GM19099 (cell line): ENCODE measurements around the gene CABP4.
A peak's percentile ranks its signal among the peaks of the same experiment; 100 is the strongest.

Experiments
- POLR2A ChIP-seq: IDR thresholded peaks from 3 replicates; pipeline ENCODE4 v1.6.1; 2011; ENCODE audit warnings: low read depth; ENCODE audit not compliant: insufficient read length; ENCODE audit errors: extremely low read depth

The CABP4 gene

DNA sequence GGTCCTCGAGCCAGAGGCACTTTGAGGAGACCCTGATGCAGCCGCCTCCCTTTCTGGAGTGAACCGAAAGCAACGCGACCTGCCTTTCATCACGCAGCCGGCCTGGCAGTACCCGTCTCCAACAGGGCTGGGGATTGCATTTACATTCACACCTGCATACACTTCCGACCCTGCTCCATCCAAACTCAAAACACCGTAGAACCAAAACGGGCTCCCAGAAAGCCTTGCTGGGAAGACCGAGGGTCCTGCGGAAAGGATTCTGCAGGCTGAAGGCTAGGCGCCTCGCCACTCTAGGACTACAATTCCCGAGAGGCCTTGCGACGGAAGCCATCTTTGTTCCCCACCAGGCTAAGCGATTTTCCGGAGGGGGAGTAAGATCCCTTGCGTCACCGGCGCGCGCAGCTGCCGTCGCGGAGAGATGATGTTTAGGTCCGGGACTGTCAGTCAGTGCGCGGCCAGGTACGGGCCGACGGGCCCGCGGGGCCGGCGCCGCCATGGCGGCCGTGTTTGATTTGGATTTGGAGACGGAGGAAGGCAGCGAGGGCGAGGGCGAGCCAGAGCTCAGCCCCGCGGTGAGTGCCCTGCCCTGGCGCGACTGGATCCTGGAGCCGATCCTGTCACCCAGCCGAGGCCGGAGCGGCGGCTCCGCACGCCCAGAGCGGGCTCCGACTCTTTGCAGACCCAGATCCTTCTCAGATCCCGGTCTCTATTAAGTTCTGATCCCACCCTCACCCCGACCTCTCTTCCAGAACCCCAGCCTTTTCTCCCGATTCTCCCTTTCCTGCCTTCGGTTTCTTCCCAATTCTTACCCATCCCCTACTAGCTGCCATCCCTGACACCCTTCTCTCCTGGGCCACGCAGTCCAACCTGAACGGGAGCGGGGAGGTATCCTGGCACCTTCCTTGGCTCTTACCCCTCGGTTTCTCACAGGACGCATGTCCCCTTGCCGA lies 26.8 kb upstream of the CABP4 start, which contains the start of gene RPS6KB2:
Gene RPS6KB2, plus strand, starts transcription at position 443 of the 950 bp plus-strand sequence. Its CDS starts 52 bp downstream, at position 495.
- peak; percentile 81 for TF ChIP-seq POLR2A

DNA sequence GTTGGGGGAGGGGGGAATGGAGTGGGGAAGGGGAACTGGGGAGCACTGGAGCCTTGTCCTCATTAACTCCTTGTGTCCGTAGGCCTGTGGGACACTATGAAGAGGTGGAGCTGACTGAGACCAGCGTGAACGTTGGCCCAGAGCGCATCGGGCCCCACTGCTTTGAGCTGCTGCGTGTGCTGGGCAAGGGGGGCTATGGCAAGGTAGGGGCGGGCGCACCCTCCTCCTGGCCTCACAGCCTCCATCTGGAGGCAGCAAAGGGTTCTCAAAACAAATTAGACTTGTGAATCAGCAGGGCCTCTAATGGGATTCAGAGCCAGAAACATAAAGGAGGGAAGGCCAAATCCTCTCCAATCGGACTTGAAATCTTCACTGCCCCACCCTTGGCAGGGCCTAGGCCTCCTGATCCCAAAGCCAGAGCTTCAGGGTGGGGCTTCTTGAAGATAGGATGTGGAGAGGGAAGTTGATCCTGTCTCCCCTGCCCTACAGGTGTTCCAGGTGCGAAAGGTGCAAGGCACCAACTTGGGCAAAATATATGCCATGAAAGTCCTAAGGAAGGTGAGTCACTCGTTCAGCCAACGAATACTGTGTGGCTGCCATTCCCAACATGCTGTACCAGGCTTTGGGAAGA lies 26.0 kb upstream of the CABP4 start:
- TF ChIP-seq POLR2A = no peak

DNA sequence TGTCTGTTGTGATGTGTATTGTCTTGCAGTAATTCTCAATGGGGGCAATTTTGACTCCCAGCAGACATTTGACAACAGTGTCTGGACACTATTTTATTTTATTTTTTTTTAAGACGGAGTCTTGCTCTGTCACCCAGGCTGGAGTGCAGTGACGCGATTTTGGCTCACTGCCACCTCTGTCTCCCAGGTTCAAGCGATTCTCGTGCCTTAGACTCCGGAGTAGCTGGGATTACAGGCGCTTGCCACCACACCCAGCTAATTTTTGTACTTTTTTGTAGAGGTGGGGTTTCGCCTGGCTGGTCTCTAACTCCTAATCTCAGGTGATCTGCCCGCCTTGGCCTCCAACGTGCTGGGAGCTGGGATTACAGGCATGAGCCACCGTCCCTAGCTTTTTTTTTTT lies 25.4 kb upstream of the CABP4 start:
- TF ChIP-seq POLR2A = no peak

- no peak for TF ChIP-seq POLR2A
These were observed 23.6 kb upstream of the CABP4 start for GRCh38 chr11:67431346-67432249.

GRCh38 chr11:67432655-67433349 lies 22.4 kb upstream of the CABP4 start:
- no peak for TF ChIP-seq POLR2A

GRCh38 chr11:67433536-67434394 lies 21.4 kb upstream of the CABP4 start:
- peak; percentile 22 for TF ChIP-seq POLR2A

DNA sequence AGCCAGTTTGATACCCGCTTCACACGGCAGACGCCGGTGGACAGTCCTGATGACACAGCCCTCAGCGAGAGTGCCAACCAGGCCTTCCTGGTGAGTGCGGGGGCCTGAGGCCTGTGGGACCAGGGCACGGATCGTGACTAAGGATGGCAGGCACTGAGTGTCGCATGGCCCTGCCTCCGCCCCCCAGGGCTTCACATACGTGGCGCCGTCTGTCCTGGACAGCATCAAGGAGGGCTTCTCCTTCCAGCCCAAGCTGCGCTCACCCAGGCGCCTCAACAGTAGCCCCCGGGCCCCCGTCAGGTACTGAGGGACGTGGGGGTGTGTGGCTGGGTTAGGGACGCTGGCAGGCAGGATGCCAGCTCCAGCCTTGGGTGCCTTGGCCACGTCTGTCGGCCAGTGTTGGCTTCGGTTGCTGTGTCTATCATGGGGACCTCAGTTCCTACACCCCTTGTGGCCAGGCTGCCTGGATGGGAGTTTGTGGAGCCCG lies 20.7 kb upstream of the CABP4 start:
- TF ChIP-seq POLR2A = peak; percentile 67

DNA sequence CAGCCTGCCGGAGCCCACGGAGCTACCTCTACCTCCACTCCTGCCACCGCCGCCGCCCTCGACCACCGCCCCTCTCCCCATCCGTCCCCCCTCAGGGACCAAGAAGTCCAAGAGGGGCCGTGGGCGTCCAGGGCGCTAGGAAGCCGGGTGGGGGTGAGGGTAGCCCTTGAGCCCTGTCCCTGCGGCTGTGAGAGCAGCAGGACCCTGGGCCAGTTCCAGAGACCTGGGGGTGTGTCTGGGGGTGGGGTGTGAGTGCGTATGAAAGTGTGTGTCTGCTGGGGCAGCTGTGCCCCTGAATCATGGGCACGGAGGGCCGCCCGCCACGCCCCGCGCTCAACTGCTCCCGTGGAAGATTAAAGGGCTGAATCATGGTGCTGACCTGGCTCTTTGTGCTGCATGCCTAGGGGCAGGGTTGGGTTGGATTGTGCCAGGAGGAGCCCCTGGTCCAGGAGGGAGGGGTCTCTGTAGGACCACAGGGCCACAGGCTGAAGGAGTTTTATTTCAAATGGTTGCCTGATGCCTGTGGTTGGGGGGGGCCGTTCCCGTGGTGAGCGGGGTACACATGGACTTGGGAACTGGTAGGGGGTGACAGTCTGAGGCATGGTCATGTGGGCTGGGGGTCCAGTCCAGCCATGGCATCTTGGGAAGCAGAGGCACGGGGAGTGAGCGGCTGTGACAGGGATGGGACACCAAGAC lies 20.0 kb upstream of the CABP4 start:
- TF ChIP-seq POLR2A = no peak

DNA sequence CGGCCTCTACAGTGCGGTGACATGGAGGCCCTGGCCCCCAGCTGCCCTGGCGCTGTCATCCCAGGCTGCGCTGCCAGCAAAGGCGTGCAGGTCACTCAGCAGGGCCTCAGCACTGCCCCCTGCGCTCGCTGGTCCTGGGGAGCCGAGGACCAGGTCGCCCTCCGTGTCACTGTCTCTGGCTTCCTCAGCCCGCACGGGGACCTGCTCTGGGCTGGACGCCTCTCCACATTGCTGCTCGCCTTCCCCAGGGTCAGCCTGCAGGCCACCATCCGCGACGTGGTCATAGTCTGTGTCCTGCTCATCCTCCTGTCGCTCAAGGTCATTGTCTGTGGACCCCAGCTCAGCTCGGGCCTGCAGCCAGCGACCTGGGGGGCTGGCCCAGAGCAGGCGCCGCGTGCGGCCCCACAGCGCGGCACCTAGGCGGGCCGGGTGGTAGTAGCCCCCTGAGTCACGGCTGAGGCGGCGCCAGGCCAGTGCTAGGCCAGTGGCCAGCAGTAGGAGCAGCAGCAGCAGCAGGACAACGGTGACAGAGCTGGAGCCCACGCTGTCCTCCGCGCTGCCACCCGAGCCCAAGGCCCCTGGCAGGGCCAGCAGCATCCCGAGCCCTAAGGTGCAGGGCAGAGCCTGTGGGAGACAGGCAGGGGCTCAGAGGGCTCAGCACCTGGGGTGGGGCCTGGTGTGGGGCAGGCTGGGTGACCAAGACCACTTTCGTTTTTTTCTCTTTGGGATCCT lies 19.3 kb upstream of the CABP4 start:
- TF ChIP-seq POLR2A = peak; percentile 68

- peak; percentile 69 for TF ChIP-seq POLR2A
These were observed 18.6 kb upstream of the CABP4 start for GRCh38 chr11:67436459-67437081.

- peak; percentile 98 for TF ChIP-seq POLR2A
These were observed 17.9 kb upstream of the CABP4 start, which contains the start of gene PTPRCAP for GRCh38 chr11:67437082-67437808. Gene PTPRCAP (minus strand): TSS chr11:67437682. CDS start chr11:67437619, 63 bp downstream.
